HepG2 (cell line): ENCODE data around the gene CSNK2A1. TPM values are rescaled to one million over a fixed set of nuclear protein-coding genes. Genes with fewer than 3 reads are reported as not detected.
A peak's percentile ranks its signal among the peaks of the same experiment; 100 is the strongest.

ENCODE experiments used
- ATF4 ChIP-seq, 2 experiments: fragments of 450-650 bp in 1 of 2; sonication (generic) in 1 of 2; formaldehyde crosslinking; IDR thresholded peaks; 2 replicates each; pipeline versions ENCODE4 v1.5.0 to v1.8.0; 2020 to 2022; ENCODE audit warnings: mild to moderate bottlenecking in 1 of 2, missing genetic modification reagents in 1 of 2
- MIER2 ChIP-seq: IDR thresholded peaks from 2 replicates; pipeline ENCODE4 v1.6.1; 2016; ENCODE audit warnings: missing biosample characterization, missing genetic modification reagents
- MXD4 ChIP-seq: IDR thresholded peaks from 2 replicates; pipeline ENCODE4 v1.6.1; 2016; ENCODE audit warnings: mild to moderate bottlenecking, missing biosample characterization, missing genetic modification reagents
- NBN ChIP-seq: fragments of 450-650 bp; conservative IDR thresholded peaks from 2 replicates; pipeline ENCODE4 v1.6.1; 2017
- NFKB2 ChIP-seq: sonication (generic); formaldehyde crosslinking; IDR thresholded peaks from 2 replicates; pipeline ENCODE4 v1.4.0; 2020; ENCODE audit warnings: missing genetic modification reagents, borderline replicate concordance
- SCMH1 ChIP-seq: sonication (generic); formaldehyde crosslinking; IDR thresholded peaks from 2 replicates; pipeline ENCODE4 v1.9.0; 2021; ENCODE audit warnings: missing genetic modification reagents, mild to moderate bottlenecking, borderline replicate concordance
- TARDBP ChIP-seq: sonication (generic); formaldehyde crosslinking; IDR thresholded peaks from 2 replicates; pipeline ENCODE4 v1.8.0; 2022; ENCODE audit warnings: mild to moderate bottlenecking, missing genetic modification reagents
- ZFP82 ChIP-seq: sonication (generic); formaldehyde crosslinking; IDR thresholded peaks from 2 replicates; pipeline ENCODE4 v1.5.1; 2020; ENCODE audit warnings: mild to moderate bottlenecking, missing genetic modification reagents, borderline replicate concordance
- ZNF609 ChIP-seq: sonication (generic); formaldehyde crosslinking; IDR thresholded peaks from 2 replicates; pipeline ENCODE4 v1.4.0; 2020; ENCODE audit warnings: mild to moderate bottlenecking, missing genetic modification reagents, borderline replicate concordance
- ZNF615 ChIP-seq: sonication (generic); formaldehyde crosslinking; IDR thresholded peaks from 2 replicates; pipeline ENCODE4 v1.5.0; 2020; ENCODE audit warnings: mild to moderate bottlenecking, missing genetic modification reagents, borderline replicate concordance
- ZNF644 ChIP-seq: IDR thresholded peaks from 2 replicates; pipeline ENCODE4 v1.6.1; 2016; ENCODE audit warnings: low read depth
- ZNF75D ChIP-seq: sonication (generic); formaldehyde crosslinking; IDR thresholded peaks from 2 replicates; pipeline ENCODE4 v1.8.1; 2023; ENCODE audit warnings: missing genetic modification reagents, mild to moderate bottlenecking, borderline replicate concordance
- ZNF777 ChIP-seq: sonication (generic); formaldehyde crosslinking; IDR thresholded peaks from 2 replicates; pipeline ENCODE4 v1.4.0; 2020; ENCODE audit warnings: missing genetic modification reagents
- ZNF782 ChIP-seq: sonication (generic); formaldehyde crosslinking; IDR thresholded peaks from 2 replicates; pipeline ENCODE4 v1.4.0; 2020; ENCODE audit warnings: missing genetic modification reagents, mild to moderate bottlenecking, borderline replicate concordance
- ZSCAN21 ChIP-seq: sonication (generic); formaldehyde crosslinking; IDR thresholded peaks from 2 replicates; pipeline ENCODE4 v1.8.0; 2022; ENCODE audit warnings: mild to moderate bottlenecking, missing genetic modification reagents, moderate library complexity, borderline replicate concordance
- polyA plus RNA-seq, 8 experiments: library from polyadenylated mRNA; depleted of rRNA in 3 of 8; stranded (reverse) in 7 of 8; unstranded in 1 of 8; fragments of >200 nt; fragmentation: Illumina TruSeq in 4 of 8; extraction: Trizol in 4 of 8; gene quantifications; 2 replicates each; pipeline versions ENCODE4 v1.2.1 to v1.2.3, GENCODE V29; 2011 to 2016; ENCODE audit warnings: low read depth in 4 of 8, missing spikeins in 1 of 8, mixed read lengths in 1 of 8; ENCODE audit not compliant: insufficient read depth in 1 of 8
- total RNA-seq, 5 experiments: library from RNA; depleted of rRNA; stranded (reverse); fragments of >200 nt; fragmentation: Illumina TruSeq; extraction: Trizol; gene quantifications; 2 replicates each; pipeline ENCODE4 v1.2.3, GENCODE V29; 2016; ENCODE audit warnings: low read depth in 1 of 5
- TF ChIP-seq, protein P1 (sequence below): sonication (generic); formaldehyde crosslinking; IDR thresholded peaks from 2 replicates; pipeline ENCODE4 v1.5.0; 2020; ENCODE audit warnings: mild to moderate bottlenecking, low read depth, missing genetic modification reagents, borderline replicate concordance
- TF ChIP-seq, protein P2 (sequence below): sonication (generic); formaldehyde crosslinking; IDR thresholded peaks from 2 replicates; pipeline ENCODE4 v1.5.0; 2020; ENCODE audit warnings: mild to moderate bottlenecking, missing genetic modification reagents, borderline replicate concordance
- TF ChIP-seq, protein P3 (sequence below): sonication (generic); formaldehyde crosslinking; IDR thresholded peaks from 2 replicates; pipeline ENCODE4 v1.9.0; 2022; ENCODE audit warnings: low read depth, missing genetic modification reagents

CSNK2A1 gene
- total and polyA plus RNA-seq, 2 of the 13 experiments (the other 11 are each of a cell fraction or from before 2014, with no cell fraction given): 153 to 231 TPM

- TF ChIP-seq SCMH1 (CRISPR knock-in tag) (no peak), ZNF782 (CRISPR knock-in tag) (peak; percentile 43; the same call in 1 of the 2 replicates), MXD4 (CRISPR knock-in tag) (peak; percentile 77), ZNF75D (CRISPR knock-in tag) (no peak), ZNF644 (CRISPR knock-in tag) (no peak; the same call in 1 of the 2 replicates), ZFP82 (CRISPR knock-in tag) (no peak; the same call in 1 of the 2 replicates), NFKB2 (peak; percentile 90; the same call in 1 of the 2 replicates), TARDBP (peak; percentile 92), ZNF609 (peak; percentile 75), ZNF615 (CRISPR knock-in tag) (peak; percentile 69; the same call in 1 of the 2 replicates), ZSCAN21 (CRISPR knock-in tag) (peak; percentile 80; the same call in 1 of the 2 replicates), NBN (no peak), ATF4 (CRISPR knock-in tag; IDR thresholded peaks at IDR 0.05) (peak in 1 of 2 experiments; percentile 45; a peak in 1 of 4 replicates), MIER2 (peak; percentile 71), ZNF777 (CRISPR knock-in tag) (peak; percentile 58; the same call in 1 of the 2 replicates)
- TF ChIP-seq, protein P1, sequence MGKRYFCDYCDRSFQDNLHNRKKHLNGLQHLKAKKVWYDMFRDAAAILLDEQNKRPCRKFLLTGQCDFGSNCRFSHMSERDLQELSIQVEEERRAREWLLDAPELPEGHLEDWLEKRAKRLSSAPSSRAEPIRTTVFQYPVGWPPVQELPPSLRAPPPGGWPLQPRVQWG (CRISPR knock-in tag): no peak
- TF ChIP-seq, protein P2, sequence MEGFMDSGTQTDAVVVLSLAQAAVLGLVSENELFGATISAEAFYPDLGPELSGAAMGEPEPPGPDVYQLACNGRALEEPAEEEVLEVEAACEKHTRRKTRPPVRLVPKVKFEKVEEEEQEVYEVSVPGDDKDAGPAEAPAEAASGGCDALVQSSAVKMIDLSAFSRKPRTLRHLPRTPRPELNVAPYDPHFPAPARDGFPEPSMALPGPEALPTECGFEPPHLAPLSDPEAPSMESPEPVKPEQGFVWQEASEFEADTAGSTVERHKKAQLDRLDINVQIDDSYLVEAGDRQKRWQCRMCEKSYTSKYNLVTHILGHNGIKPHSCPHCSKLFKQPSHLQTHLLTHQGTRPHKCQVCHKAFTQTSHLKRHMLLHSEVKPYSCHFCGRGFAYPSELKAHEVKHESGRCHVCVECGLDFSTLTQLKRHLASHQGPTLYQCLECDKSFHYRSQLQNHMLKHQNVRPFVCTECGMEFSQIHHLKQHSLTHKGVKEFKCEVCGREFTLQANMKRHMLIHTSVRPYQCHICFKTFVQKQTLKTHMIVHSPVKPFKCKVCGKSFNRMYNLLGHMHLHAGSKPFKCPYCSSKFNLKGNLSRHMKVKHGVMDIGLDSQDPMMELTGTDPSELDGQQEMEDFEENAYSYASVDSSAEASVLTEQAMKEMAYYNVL (CRISPR knock-in tag): peak; percentile 84; the same call in 1 of the 2 replicates
- TF ChIP-seq, protein P3, sequence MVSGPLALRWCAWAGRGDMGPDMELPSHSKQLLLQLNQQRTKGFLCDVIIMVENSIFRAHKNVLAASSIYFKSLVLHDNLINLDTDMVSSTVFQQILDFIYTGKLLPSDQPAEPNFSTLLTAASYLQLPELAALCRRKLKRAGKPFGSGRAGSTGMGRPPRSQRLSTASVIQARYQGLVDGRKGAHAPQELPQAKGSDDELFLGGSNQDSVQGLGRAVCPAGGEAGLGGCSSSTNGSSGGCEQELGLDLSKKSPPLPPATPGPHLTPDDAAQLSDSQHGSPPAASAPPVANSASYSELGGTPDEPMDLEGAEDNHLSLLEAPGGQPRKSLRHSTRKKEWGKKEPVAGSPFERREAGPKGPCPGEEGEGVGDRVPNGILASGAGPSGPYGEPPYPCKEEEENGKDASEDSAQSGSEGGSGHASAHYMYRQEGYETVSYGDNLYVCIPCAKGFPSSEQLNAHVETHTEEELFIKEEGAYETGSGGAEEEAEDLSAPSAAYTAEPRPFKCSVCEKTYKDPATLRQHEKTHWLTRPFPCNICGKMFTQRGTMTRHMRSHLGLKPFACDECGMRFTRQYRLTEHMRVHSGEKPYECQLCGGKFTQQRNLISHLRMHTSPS: no peak
These were observed at the start of gene CSNK2A1 (continued) for GRCh38 chr20:543369-544152.
